HG02938 (cell line): ENCODE measurements around the gene GLT6D1.

Experiments
- ATAC-seq: cut with Tn5 transposase; IDR thresholded peaks from one replicate; pipeline ENCODE4 v1.9.1; 2021; ENCODE audit warnings: mild to moderate bottlenecking, moderate library complexity; ENCODE audit not compliant: unreplicated experiment

The GLT6D1 gene

GRCh38 chr9:135624282-135624681, 15.1 kb downstream of the GLT6D1 start:
- ATAC-seq = no peak

- no peak for ATAC-seq
Observed at GRCh38 chr9:135622415-135623020, 16.8 kb downstream of the GLT6D1 start.

- ATAC-seq = no peak
Observed at GRCh38 chr9:135620558-135620957, 18.8 kb downstream of the GLT6D1 start.

GRCh38 chr9:135619599-135619886, 19.8 kb downstream of the GLT6D1 start:
- ATAC-seq = no peak

- ATAC-seq = no peak
Observed at GRCh38 chr9:135618866-135619598, 20.3 kb downstream of the GLT6D1 start.

- no peak for ATAC-seq
Observed at GRCh38 chr9:135617991-135618411, 21.3 kb downstream of the GLT6D1 start.

- no peak for ATAC-seq
Observed at GRCh38 chr9:135617538-135617900, 21.8 kb downstream of the GLT6D1 start.

- ATAC-seq = no peak
Observed at GRCh38 chr9:135616619-135617537, 22.5 kb downstream of the GLT6D1 start.

- no peak for ATAC-seq
Observed at GRCh38 chr9:135615666-135616618, 23.4 kb downstream of the GLT6D1 start.

- no peak for ATAC-seq
Observed at GRCh38 chr9:135614821-135615665, 24.3 kb downstream of the GLT6D1 start.

GRCh38 chr9:135613946-135614805, 25.2 kb downstream of the GLT6D1 start:
- ATAC-seq = no peak

GRCh38 chr9:135612981-135613910, 26.1 kb downstream of the GLT6D1 start:
- no peak for ATAC-seq

- no peak for ATAC-seq
Observed at GRCh38 chr9:135612437-135612836, 26.9 kb downstream of the GLT6D1 start.

- ATAC-seq = no peak
Observed at GRCh38 chr9:135611875-135612209, 27.5 kb downstream of the GLT6D1 start.

- ATAC-seq = no peak
Observed at GRCh38 chr9:135611142-135611874, 28.0 kb downstream of the GLT6D1 start.

- no peak for ATAC-seq
Observed at GRCh38 chr9:135610290-135611141, 28.8 kb downstream of the GLT6D1 start.
